HG03135 (cell line): ENCODE measurements around the gene CLCNKB.
"Not testable (repeated sequence)": the region's sequence is repeated elsewhere in the genome, so short reads cannot be mapped to it uniquely, and the experiment has no call there.

Experiments
- ATAC-seq: cut with Tn5 transposase; IDR thresholded peaks from one replicate; pipeline ENCODE4 v1.9.1; 2021; ENCODE audit warnings: mild to moderate bottlenecking, moderate library complexity; ENCODE audit not compliant: unreplicated experiment

The CLCNKB gene

GRCh38 chr1:16055613-16056520 is 12.3 kb downstream of the CLCNKB start:
- ATAC-seq, result peak; percentile 66

- not testable (repeated sequence) for ATAC-seq
Measured at GRCh38 chr1:16056521-16056912, 12.9 kb downstream of the CLCNKB start.

- not testable (repeated sequence) for ATAC-seq
Measured at GRCh38 chr1:16057314-16057915, 13.8 kb downstream of the CLCNKB start.

GRCh38 chr1:16058394-16059120 is 15.0 kb downstream of the CLCNKB start:
- not testable (repeated sequence) for ATAC-seq

- no peak for ATAC-seq
Measured at GRCh38 chr1:16061266-16061665, 17.7 kb downstream of the CLCNKB start.

GRCh38 chr1:16061989-16062686 is 18.6 kb downstream of the CLCNKB start:
- ATAC-seq, result not testable (repeated sequence)

GRCh38 chr1:16062687-16063075 is 19.1 kb downstream of the CLCNKB start:
- ATAC-seq, result not testable (repeated sequence)

GRCh38 chr1:16063226-16063829 is 19.7 kb downstream of the CLCNKB start:
- no peak for ATAC-seq

- ATAC-seq, result no peak
Measured at GRCh38 chr1:16063921-16064320, 20.3 kb downstream of the CLCNKB start.

GRCh38 chr1:16064536-16065268 is 21.1 kb downstream of the CLCNKB start:
- no peak for ATAC-seq

GRCh38 chr1:16065269-16065576 is 21.6 kb downstream of the CLCNKB start:
- no peak for ATAC-seq

GRCh38 chr1:16066245-16066644 is 22.7 kb downstream of the CLCNKB start:
- no peak for ATAC-seq

GRCh38 chr1:16067127-16067768 is 23.7 kb downstream of the CLCNKB start:
- ATAC-seq, result no peak

GRCh38 chr1:16067933-16068332 is 24.4 kb downstream of the CLCNKB start:
- no peak for ATAC-seq

- no peak for ATAC-seq
Measured at GRCh38 chr1:16068356-16069270, 25.0 kb downstream of the CLCNKB start.

GRCh38 chr1:16070640-16071355 is 27.2 kb downstream of the CLCNKB start:
- ATAC-seq, result no peak

GRCh38 chr1:16071614-16072013 is 28.0 kb downstream of the CLCNKB start:
- no peak for ATAC-seq

GRCh38 chr1:16072095-16072494 is 28.5 kb downstream of the CLCNKB start:
- no peak for ATAC-seq
